ENCODE data around the gene CRABP2.

DNA sequence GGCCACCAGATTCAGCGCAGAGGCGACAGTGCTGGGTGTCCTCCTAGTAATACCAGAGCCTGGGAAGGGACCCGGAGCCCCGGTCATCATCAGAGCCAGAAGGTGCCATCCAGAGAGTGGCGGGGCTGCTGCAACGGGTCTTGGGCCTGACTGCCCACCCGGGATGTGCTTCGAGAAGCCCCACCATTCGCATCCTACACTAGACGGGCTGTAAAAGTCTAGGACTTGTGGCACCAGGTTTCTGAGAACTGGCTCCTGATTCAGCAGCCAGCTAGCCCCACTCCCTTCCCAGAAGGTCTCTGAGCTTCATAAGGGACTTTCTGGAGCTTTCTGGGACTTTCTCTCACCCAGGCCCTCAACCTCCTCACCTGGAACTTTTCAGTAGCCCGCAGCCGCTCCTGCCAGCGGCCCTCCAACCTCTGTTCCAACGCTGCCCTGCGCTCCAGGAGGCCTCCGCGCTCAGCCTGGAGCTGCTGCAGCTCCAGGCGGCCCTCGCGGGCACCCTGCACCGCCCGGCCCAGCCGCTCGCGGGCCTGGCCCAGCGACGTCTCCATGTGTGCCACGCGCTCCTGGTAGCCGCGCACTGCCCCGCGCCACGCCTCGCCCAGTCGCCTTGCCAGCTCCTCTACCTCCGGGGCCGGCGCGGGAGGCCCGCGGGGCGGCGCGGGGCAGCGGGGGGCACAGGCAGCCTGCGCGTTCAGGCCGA lies 29.1 kb downstream of the CRABP2 start:
- TF ChIP-seq, protein P1, sequence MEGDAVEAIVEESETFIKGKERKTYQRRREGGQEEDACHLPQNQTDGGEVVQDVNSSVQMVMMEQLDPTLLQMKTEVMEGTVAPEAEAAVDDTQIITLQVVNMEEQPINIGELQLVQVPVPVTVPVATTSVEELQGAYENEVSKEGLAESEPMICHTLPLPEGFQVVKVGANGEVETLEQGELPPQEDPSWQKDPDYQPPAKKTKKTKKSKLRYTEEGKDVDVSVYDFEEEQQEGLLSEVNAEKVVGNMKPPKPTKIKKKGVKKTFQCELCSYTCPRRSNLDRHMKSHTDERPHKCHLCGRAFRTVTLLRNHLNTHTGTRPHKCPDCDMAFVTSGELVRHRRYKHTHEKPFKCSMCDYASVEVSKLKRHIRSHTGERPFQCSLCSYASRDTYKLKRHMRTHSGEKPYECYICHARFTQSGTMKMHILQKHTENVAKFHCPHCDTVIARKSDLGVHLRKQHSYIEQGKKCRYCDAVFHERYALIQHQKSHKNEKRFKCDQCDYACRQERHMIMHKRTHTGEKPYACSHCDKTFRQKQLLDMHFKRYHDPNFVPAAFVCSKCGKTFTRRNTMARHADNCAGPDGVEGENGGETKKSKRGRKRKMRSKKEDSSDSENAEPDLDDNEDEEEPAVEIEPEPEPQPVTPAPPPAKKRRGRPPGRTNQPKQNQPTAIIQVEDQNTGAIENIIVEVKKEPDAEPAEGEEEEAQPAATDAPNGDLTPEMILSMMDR (conservative IDR thresholded peaks at IDR 0.05; ENCODE audit: low read depth, low read length) = no peak
- no peak for TF ChIP-seq EZH2 (IDR thresholded peaks at IDR 0.05; ENCODE audit: borderline replicate concordance, low read depth, low read length, poor library complexity, severe bottlenecking)

Data from A673 (cell line).